Testis (tissue), 2 donors: ENCODE data around the gene SPATA33.

Experiments used
- POLR2A ChIP-seq: fragments of 450-650 bp; IDR thresholded peaks from one replicate; pipeline ENCODE4 v1.6.1; 2017; ENCODE audit warnings: antibody characterized with exemption, mild to moderate bottlenecking, moderate library complexity
- TF ChIP-seq, protein P1 (sequence below), 3 experiments: fragments of 450-650 bp in 2 of 3; fragments of 200-600 bp in 1 of 3; sonication (generic) in 1 of 3; IDR thresholded peaks; one replicate each; pipeline ENCODE4 v1.5.1; 2016 to 2019; ENCODE audit warnings: antibody characterized with exemption in 3 of 3, mild to moderate bottlenecking in 2 of 3, moderate library complexity in 1 of 3

DNA sequence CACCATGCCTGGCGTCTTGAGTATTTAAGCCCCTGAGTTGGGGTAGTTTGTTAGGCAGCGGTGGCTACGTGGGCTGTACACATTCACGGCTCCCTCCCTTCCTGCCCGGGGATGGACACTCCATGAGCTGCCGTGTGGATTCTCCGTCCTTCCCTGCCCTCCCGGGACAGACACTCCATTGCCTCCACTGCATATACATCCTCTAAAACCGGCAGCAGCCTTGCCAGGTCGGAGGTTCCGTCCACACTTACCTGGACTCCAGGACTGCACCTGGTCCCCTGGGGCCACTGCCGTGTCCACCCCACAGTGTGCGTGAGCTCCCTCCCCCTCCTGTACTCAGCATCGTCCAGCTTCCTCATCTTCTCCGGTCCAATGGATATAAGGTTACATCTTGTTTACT is 47.4 kb downstream of the SPATA33 start:
- TF ChIP-seq, protein P1, sequence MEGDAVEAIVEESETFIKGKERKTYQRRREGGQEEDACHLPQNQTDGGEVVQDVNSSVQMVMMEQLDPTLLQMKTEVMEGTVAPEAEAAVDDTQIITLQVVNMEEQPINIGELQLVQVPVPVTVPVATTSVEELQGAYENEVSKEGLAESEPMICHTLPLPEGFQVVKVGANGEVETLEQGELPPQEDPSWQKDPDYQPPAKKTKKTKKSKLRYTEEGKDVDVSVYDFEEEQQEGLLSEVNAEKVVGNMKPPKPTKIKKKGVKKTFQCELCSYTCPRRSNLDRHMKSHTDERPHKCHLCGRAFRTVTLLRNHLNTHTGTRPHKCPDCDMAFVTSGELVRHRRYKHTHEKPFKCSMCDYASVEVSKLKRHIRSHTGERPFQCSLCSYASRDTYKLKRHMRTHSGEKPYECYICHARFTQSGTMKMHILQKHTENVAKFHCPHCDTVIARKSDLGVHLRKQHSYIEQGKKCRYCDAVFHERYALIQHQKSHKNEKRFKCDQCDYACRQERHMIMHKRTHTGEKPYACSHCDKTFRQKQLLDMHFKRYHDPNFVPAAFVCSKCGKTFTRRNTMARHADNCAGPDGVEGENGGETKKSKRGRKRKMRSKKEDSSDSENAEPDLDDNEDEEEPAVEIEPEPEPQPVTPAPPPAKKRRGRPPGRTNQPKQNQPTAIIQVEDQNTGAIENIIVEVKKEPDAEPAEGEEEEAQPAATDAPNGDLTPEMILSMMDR (IDR thresholded peaks at IDR 0.05) = no peak
- TF ChIP-seq POLR2A = no peak
